ENCODE results near the gene ABCA5.

GRCh38 chr17:69230939-69231338 lies 96.0 kb downstream of the ABCA5 start:
- no peak for TF ChIP-seq EP300 (IDR thresholded peaks at IDR 0.05)
- TF ChIP-seq, protein P1, sequence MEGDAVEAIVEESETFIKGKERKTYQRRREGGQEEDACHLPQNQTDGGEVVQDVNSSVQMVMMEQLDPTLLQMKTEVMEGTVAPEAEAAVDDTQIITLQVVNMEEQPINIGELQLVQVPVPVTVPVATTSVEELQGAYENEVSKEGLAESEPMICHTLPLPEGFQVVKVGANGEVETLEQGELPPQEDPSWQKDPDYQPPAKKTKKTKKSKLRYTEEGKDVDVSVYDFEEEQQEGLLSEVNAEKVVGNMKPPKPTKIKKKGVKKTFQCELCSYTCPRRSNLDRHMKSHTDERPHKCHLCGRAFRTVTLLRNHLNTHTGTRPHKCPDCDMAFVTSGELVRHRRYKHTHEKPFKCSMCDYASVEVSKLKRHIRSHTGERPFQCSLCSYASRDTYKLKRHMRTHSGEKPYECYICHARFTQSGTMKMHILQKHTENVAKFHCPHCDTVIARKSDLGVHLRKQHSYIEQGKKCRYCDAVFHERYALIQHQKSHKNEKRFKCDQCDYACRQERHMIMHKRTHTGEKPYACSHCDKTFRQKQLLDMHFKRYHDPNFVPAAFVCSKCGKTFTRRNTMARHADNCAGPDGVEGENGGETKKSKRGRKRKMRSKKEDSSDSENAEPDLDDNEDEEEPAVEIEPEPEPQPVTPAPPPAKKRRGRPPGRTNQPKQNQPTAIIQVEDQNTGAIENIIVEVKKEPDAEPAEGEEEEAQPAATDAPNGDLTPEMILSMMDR (IDR thresholded peaks at IDR 0.05), result no peak

Data from esophagus muscularis mucosa (tissue), 3 donors.